PFSK-1 (cell line): Measurements from ENCODE around the gene RPUSD1.

Experiments
- FOXP2 ChIP-seq: optimal IDR thresholded peaks from 2 replicates; pipeline ENCODE3; 2011; ENCODE audit warnings: borderline replicate concordance, control low read depth, inconsistent platforms; ENCODE audit not compliant: insufficient read depth; ENCODE audit errors: extremely low read length, extremely low read depth
- POLR2AphosphoS5 ChIP-seq: IDR thresholded peaks from 2 replicates; pipeline ENCODE4 v1.6.1; 2012; ENCODE audit warnings: low read depth, mild to moderate bottlenecking, control low read depth, low read length, moderate library complexity
- REST ChIP-seq, 2 experiments: IDR thresholded peaks; 2 replicates each; pipeline versions ENCODE4 v1.6.1 to v1.8.0; 2011 to 2012; ENCODE audit warnings: low read depth in 2 of 2, low read length in 2 of 2, control low read depth in 1 of 2, inconsistent platforms in 1 of 2, mild to moderate bottlenecking in 1 of 2, moderate library complexity in 1 of 2; ENCODE audit not compliant: insufficient read depth in 1 of 2
- SIN3A ChIP-seq: IDR thresholded peaks from 2 replicates; pipeline ENCODE4 v1.6.1; 2012; ENCODE audit warnings: mild to moderate bottlenecking, low read length, moderate library complexity, borderline replicate concordance; ENCODE audit not compliant: insufficient read depth
- TAF1 ChIP-seq: IDR thresholded peaks from 2 replicates; pipeline ENCODE4 v1.6.1; 2012; ENCODE audit warnings: low read length, control low read depth, borderline replicate concordance; ENCODE audit not compliant: insufficient read depth

GRCh38 chr16:787978-788398 is at the start of gene RPUSD1:
- no peak for TF ChIP-seq POLR2AphosphoS5
- TF ChIP-seq SIN3A, result no peak
- no peak for TF ChIP-seq TAF1
- TF ChIP-seq REST (IDR thresholded peaks at IDR 0.05; ENCODE audit: insufficient read depth in 1 of 2, low read depth in 2 of 2, low read length in 2 of 2), result no peak
- TF ChIP-seq FOXP2, result no peak
